ENCODE results near the gene DNAJB8.

Gene DNAJB8

DNA sequence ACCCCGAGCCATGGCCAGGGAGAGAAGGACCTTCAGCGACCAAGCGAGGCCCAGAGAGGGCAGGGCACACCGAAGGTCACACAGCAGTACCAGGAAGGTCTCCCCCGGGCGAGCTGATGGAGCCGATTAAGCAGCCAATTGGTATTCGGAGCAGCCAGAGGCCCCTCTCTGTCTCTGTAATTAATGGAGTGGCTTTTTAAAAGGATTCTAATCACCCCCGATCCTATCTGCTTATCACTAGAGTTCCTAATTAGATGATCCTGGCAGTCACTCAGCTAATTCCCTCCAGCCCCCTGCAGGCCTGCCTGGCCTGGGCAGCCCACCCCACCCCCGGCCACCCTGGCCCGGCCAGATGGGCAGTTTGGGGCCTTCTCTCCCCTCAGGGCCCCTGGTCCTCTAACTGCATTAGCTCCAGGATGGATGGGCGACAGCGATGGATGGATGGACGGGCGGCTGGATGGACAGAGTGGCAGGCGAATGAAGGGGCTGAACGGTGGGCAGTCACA lies 1.6 kb upstream of the DNAJB8 start:
- FAIRE-seq (no peak), DNase-seq (ENCODE audit: low spot score) (no peak)

DNA sequence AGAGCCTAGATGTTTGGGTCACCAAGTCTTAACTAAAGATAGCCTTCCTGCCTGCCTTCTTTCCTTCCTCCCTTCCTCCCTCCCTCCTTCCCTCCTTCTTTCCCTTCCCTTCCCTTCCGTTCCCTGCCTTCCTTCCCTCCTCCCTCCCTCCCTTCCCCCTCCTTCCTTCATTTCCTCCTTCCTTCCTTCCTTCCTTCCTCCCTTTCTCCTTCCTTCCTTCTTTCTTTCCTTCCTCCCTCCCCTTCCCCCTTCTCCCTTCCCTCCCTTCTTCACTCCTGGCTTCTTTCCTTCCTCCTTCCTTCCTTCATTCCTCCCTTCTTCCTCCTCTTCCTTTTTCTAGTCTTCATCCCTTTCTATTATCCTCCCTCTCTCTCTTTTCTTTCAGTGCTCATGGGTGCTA lies 2.0 kb downstream of the DNAJB8 start:
- DNase-seq (ENCODE audit: low spot score) = no peak
- FAIRE-seq = no peak

DNA sequence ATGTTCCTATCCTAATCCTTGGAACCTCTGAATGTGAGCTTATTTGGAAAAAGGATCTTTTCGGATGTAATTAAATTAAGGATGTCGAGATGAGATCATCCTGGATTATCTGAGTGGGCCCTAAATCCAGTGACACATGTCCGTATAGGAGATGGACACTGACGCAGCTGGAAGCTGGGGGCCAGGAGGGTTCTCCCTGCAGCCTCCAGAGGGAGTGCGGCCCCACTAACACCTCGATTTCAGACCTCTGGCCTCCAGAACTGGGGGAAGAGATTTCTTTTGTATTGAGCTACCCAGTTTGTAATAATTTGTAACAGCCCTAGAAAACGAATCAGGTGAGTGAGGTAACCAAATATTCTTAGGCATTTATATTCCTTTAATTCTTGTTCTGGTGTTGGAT lies 2.5 kb downstream of the DNAJB8 start:
- FAIRE-seq (no peak), DNase-seq (ENCODE audit: low spot score) (no peak)

DNA sequence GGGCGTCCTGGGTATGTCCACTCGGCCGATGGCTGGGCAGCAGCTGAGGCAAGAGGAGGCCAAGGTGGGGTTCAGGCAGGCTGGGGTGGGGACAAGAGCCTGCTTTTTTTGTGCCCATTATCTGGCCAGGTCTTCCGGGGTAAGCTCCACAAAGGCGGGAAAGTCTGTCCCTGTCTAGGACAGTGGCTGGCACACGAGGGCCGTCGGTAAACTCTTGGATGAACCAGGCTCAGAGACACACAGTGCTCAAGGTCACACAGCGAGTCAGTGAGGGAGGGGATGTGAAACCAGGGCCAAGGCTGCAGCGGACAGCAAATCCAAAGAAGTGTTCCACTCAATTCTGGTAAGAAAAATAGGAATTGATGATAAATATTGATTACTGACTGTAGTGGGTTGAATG lies 2.9 kb downstream of the DNAJB8 start:
- FAIRE-seq = no peak
- no peak for DNase-seq (ENCODE audit: low spot score)

DNA sequence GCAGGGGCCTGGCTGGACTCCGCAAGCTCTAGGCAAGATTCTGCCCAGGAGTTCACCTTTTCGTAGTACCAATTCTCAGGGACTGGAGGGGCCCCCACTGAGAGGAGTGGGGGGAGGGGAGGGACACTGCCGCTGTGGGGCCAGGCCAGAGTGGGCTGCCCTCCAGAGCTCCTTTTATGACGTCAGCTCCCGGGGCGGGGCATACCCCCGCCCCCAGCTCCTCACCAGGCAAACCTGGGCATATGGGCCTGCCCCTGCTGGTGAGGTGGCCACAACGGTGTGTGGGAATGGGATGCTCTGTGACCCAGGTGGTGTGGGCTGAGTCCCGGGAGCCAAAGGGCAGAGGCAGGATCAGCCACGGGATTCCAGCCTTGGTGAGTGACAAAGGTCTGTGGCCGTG lies 3.3 kb downstream of the DNAJB8 start:
- no peak for DNase-seq (ENCODE audit: low spot score)
- no peak for FAIRE-seq

DNA sequence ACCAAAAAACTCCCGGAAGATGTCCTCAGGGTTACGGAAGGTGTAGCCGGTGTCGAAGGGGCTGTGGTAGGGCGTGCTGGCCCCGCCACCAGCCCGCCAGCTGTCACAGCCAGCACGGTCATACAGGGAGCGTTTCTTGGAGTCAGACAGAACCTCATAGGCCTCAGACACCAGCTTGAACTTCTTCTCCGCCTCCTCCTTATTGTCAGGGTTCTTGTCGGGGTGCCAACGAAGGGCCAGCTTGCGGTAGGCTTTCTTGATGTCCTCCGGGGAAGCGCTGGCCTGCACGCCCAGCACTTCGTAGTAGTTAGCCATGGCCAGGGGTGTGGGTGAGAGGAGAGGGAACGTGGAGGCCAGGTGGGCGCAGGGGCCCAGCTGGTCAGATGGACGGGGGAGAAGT lies 3.8 kb downstream of the DNAJB8 start:
- DNase-seq (ENCODE audit: low spot score) (no peak), FAIRE-seq (no peak)

DNA sequence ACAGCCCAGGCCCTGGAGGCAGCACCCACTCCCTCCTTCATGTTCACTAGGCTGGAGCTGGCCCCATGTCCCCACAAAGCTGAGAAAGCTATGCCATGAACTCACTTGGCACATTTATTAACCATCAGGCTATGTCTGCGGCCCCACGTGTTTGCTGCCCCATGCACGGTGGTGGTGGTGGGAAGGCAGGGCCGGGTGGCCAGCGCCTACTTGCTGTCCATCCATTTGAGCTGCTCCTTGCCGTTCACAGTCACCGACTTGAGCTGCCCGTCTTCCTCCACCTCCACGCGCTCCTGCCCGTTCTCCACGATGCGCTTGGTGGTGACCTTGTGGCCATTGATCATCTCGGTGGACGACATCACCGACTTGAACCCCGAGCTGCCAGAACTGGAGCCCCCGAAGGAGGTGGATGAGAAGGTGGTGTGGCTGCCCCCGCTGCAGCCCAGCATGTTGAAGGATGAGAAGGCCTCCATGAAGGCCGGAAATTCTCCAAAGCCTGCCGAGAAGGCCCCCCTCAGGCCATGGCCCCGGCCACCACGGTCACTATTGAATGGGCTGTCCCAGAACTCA lies 4.3 kb downstream of the DNAJB8 start:
- no peak for DNase-seq (ENCODE audit: low spot score)
- FAIRE-seq = no peak

DNA sequence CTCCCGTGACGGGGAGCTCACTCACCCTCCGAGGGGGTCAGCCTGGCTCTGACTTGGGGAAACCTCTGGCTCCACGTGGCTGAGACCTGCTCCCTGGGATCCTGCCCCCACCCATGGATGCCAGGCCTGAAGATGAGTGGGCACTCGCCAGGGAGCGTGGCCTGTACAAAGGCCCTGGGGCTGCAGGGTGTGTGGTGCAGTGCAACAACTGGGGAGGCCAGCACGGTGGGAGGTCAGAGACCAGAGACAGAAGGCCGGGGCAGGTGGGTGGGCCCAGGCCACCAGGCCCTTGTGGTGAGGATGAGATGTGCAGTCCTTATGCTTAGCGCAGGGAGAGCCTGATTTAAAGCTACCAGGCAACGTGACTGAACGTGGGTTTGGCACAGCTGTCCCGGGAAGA lies 5.0 kb downstream of the DNAJB8 start:
- FAIRE-seq = no peak
- no peak for DNase-seq (ENCODE audit: low spot score)

DNA sequence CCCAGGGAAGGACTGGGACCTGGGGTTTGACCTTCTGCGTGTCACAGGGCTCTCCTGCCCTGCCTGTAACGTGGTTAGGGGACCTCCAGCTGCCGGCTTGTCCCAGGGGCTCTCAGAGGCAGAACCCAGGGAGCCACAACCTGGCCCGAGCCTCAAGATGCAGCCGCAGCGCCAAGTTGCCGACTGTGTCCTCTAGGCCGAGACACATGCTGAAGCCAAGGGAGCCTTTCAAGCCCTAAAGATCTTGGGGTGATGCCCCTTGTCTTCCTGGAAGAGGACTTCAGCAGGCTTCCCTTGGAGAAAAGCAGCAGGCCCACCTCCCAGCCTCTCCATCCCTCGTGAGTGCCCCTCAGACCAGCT lies 7.2 kb downstream of the DNAJB8 start:
- DNase-seq (ENCODE audit: low spot score) (no peak), FAIRE-seq (no peak)

DNA sequence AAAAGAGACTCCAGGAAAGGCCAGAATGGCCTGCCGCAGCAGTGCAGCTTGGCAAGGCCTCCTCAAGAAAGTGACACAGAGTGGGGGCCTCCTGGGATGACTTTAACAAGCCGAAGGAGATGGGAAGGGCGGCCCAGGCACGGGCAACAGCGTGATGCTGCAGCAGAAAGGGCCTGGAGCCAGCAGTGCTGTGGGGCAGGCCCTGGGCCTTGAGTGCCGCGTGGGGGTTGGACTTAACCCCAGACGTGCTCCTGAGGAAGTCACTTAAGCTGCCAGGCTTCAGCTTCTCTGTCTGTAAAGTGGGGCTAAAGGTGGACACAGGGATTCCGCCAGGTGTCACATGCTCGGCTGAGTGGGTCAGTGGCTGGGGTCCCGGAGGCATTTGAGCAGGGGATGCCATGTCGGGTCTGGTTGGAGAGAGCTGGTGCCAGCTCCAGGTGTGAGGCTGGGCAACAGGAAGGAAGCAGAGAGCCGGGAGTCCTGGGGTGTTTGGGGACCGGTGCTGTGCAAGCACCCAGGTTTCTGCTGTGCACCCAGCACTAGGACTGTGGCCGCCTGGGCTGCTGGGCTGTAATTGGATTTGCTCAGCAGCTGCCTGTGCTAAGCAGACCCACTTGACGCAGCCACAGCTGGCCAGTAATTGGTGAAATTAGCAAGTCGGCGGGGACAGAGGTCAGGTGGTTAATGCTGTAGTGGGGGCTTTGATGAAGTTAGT lies 7.8 kb downstream of the DNAJB8 start:
- FAIRE-seq (no peak), DNase-seq (ENCODE audit: low spot score) (no peak)

DNA sequence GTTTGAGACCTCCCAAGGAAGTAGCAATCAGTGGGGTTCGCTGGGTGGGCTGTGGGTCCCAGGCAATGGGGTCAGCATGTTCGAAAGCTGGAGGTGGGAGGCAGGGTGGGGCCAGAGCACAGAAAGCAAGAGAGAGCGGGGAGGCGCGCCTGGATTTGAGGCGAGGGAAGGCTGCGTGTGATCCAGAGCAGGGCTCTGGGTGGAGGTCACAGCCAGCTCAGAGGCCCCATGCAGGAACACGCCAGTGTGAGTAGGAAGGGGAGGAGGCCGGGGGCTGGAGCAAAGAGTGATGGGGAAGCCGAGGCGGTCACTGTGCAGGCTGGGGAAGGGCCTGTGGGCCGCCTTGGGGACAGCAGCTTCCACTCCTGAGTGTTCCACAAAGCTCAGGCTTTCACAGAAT lies 8.8 kb downstream of the DNAJB8 start:
- DNase-seq (ENCODE audit: low spot score) = no peak
- no peak for FAIRE-seq

DNA sequence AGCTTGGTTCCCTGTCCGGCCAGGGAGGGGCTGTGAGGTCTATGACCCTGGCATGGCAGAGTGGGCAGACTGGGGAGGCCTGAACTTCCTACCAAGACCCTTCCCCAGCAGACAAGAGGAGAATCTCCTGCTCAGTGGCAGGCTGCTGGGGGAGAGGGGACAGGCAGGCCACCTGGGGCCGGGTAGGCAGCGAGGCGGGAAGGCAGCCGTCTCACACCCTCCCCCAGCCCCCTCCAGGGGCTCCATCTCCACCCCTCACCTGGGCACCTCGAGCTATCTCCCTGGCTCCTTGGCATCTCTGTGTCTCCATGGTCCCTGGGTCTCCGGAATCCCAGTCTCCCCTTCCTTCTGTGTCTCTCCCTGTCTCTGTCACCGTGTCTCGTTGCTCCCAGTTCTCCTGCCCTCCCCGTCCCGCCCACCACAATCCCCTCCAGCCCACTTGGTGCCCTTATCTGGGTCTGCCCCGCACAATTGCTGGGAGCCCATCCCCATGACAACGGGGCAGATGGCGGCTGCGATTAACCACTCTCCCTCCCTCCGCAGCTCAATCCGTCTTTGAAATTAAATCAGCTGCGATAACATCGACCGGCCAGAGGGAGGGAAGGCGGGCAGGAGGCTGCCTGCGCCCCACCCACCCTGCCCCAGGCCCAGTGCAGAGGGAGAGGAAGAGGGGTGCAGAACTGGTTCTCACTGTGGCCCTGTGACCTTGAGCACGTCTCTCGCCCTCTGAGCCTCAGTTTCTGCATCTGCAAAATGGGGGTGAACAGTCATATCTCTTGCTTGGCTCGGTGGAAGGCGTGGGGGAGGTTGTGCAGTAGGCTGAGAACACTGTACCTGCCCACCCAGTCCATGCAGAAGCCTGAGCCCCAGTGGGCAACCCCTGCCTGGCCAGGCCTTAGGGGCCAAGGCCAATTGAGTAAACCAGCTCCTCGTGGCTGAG lies 9.6 kb downstream of the DNAJB8 start:
- FAIRE-seq = no peak
- DNase-seq (ENCODE audit: low spot score) = no peak

DNA sequence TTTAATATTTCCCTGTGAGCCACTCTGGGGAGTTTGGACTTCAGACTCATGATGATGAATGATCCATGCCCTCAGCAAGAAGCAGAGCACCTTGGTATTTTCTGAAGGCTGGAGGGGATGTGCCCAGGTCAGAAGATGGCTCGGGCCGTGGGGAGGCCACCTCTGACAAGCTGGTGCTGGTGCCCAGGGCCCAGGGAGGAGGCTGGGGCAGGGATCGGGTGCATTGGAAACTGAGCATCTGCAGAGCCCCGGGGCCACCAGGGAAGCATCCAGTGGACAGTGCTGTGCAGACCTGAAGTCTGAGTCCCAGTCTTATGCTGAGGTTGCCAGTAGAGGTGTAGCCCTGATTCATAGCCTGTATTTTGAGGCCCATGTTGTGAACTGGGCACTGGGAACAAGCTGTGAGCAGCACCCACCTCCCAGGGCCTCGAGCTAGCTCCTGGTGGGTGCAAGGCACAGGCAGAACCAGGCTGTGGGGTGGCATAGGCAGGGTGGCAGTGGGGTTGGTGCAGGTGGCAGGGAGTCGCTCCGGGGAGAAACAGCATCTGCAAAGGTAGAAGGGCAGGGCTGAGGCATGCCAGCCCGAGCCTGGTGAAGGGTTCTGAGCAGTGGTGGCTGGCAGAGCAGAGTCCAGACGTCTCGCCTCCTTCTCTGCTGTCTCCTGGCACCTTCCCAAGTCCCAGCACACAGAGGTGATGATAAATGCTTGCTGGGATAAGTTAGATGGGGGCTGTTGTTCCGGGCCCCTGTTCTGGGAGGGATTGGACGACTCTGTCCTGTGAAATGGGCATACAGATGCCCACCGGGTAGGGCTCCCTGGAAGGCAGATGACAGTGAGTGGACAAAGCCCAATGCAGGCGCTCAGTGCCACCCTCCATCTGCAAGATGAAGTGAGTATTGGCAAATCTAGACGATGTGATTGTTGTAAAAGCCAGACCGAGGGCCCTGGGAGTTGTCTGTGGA lies 10.6 kb downstream of the DNAJB8 start:
- DNase-seq (ENCODE audit: low spot score) = no peak
- no peak for FAIRE-seq

DNA sequence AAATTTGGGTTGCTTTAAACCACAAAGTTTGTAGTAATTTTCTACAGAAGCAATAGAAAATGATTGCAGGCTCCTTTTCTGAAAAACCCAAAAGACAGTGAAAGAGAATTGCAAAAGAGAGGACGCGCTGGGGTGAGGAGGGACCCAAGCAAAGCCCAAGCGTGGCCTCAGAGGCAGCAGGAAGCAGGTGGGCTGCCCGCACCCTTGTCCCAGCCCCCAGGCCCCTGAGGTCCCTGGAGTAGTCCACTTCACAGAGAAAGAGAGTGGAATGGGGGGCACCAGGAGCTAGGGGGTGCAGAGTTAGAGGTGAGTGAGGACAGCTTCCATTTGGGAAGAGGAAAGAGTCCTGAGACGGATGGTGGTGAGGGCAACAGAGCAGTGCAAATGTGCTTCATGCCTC lies 11.6 kb downstream of the DNAJB8 start:
- DNase-seq (ENCODE audit: low spot score) (no peak), FAIRE-seq (no peak)

DNA sequence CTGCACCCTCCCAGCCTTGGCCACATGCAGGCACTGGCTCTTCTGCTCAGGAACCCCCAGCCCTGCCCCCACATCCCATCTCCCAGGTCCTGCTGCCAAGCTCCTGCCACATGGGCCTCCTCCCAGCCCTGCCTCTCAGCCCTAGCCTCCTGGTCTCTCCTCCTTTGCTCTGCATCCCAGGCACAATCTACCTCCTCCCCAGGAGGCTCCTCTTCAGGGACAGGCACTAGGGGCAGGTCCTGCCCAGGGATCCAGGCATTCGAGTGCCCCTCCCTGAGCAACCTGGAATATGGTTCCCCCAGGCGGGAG lies 12.4 kb downstream of the DNAJB8 start:
- FAIRE-seq = no peak
- no peak for DNase-seq (ENCODE audit: low spot score)

DNA sequence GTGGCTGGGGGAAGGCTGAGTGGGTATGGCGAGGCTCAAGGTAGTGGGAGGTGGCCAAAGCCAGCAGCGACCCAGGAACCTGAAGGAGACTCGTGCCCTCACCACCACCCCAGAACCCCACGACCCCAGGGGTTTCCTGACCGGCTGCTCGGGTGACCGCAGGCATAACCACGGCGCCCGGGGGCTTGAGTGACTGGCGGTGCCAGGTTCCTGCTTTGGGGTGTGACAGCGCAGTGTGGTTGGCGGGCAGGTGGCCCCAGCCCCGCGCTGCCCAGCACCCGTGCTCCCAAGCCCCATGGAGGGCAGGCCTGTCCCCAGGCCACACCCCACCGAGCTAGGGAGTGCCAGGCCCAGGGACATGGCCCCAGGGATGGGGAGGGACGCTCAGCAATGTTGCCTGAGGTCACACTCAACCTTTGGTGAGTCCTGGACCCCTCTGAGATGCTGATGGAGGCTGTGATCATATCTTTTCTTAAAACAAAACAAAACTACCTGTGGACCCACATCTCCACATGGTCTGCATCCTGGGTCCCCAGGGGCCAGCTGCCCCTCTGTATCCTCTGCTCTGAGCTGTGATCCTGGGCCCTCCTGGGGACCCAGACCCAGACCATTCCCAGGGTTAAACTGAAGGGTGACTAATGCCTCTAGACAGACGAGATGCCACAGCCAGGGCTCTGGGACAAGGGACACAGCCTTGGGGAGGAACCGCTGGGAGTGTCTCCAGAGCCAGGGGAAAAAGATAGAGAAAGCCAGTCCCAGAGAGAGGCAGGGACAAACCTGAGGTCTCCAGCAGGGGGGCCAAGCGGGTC lies 13.0 kb downstream of the DNAJB8 start:
- DNase-seq (ENCODE audit: low spot score) (no peak), FAIRE-seq (no peak)

DNA sequence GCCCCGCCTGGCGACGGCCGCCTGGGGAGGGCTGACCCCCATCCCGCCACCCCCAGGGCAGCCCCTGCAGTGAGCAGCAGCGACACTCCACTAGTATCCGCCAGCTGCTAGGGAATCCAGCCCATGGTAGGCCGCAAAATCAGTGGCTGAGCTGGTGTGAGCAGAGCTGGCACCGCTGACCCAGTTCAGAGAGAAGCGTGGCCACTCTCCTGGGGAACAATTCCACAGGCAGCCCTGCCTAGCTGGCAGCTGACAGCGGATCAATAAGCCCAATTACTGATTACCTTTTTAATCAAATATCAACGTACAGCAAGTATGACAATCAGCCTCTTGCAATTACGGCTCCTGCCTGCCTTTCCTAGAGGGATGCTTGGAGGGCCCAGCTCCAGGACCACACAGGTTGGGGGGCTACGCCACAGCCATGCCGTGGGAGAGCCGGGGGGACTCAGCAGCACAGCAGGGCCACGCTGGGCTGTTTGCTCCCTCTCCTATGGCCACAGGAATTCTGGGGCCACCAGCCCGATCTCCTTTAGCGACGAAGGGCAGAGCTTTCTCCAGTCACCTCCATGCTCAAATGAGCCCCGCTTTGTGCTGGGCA lies 13.9 kb downstream of the DNAJB8 start:
- no peak for FAIRE-seq
- DNase-seq (ENCODE audit: low spot score) = no peak

DNA sequence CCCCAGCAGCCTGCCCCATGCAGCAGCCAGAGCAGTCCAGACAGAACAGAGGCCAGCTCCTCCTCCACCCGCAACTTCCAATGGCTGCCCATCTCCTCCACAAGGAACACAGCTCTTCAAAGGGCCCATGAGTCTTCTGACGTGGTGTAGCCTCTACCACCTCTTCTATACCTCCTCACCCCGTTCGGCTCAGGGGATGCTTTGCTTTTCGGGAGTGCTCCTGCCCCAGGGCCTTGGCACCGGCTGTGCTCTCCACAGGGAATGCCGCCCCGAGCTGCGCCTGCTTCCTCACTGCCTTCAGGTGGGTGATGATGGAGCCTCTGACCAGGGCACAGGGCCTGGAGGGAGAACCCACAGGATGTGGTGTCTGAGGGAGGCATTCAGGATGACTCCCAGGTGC lies 14.6 kb downstream of the DNAJB8 start:
- FAIRE-seq (no peak), DNase-seq (ENCODE audit: low spot score) (no peak)

DNA sequence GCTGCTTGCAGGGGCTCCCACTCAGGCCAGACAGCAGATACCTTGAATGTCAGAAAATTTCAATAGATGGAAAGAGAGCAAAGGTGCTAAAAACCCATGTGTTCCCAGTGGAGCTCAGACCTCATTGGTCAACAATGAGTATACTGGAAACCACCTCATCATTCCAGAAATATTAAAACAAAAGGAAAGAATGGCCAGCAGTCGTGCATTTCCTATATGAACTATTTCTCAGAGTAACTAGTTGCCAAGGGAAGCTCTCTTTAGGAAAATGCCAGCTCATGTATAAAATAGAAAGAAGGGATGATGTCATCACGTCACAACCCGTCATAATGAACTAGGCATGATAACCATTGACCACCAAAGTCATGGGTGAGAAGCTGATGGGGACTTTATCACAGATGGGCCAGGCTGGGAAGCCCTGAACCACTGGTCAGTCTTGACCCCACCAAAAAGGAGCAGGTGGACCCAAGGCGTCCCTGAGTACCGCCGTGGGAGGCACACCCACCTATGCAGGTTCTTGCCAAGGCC lies 17.5 kb downstream of the DNAJB8 start:
- FAIRE-seq (no peak), DNase-seq (ENCODE audit: low spot score) (no peak)

DNA sequence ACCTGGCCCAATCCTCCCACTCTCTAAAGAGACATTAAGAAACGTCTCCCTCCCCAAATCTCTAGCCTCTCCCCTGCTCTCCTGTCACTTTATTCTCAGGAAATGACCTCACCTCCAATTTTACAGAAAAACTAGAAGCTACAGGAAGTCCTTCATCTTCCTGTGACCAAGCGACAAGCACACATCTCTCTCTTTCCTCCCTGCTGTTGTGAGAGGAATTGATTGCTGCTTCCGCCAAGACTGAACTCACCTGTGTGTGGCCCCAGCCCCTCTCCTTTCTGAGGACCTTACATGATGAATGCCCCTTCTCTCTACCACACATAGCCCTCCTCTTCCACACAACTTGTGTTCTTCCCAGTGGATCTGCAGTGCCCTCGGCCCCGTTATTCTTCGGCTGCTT lies 18.2 kb downstream of the DNAJB8 start:
- no peak for FAIRE-seq
- DNase-seq (ENCODE audit: low spot score) = no peak

All from RCC 7860 (cell line).